Mesenteric fat pad (tissue), 1 donor: ENCODE data around the gene FRAT1. TPM values are rescaled to one million over a fixed set of nuclear protein-coding genes. Genes with fewer than 3 reads are reported as not detected.

Experiments
- DNase-seq: peaks from one replicate; pipeline ENCODE4 v3.0.0-alpha.2; 2020; ENCODE audit warnings: low spot score
- total RNA-seq: library from RNA; stranded (reverse); fragmentation: NEBNext Ultra II Directional; extraction: Animal tissue kit (Norgen Biotek cat#: 25700); gene quantifications from one replicate; pipeline ENCODE4 v1.2.1, GENCODE V29; 2021
- donor health status: DM: yes; HTN: yes; CAD: no.

Gene FRAT1
- total RNA-seq, 1 donor from 2014 or later: 8.2 TPM

- no peak for DNase-seq
Observed at GRCh38 chr10:97307866-97308780, 10.9 kb upstream of the FRAT1 start.

GRCh38 chr10:97311111-97311626 is 7.9 kb upstream of the FRAT1 start:
- no peak for DNase-seq

- no peak for DNase-seq
Observed at GRCh38 chr10:97312897-97313296, 6.2 kb upstream of the FRAT1 start.

GRCh38 chr10:97314671-97315070 is 4.4 kb upstream of the FRAT1 start:
- no peak for DNase-seq

- peak; percentile 91 for DNase-seq
Observed at GRCh38 chr10:97319671-97320479, 804 bp downstream of the FRAT1 start.

- no peak for DNase-seq
Observed at GRCh38 chr10:97320480-97321031, 1.5 kb downstream of the FRAT1 start.

GRCh38 chr10:97321032-97321803 is 2.1 kb downstream of the FRAT1 start:
- no peak for DNase-seq

- DNase-seq: no peak
Observed at GRCh38 chr10:97321804-97322190, 2.7 kb downstream of the FRAT1 start.

- no peak for DNase-seq
Observed at GRCh38 chr10:97323501-97323900, 4.4 kb downstream of the FRAT1 start.

- no peak for DNase-seq
Observed at GRCh38 chr10:97325754-97326153, 6.7 kb downstream of the FRAT1 start.

- DNase-seq: no peak
Observed at GRCh38 chr10:97327348-97328294, 8.6 kb downstream of the FRAT1 start.

GRCh38 chr10:97328646-97329453 is 9.8 kb downstream of the FRAT1 start:
- no peak for DNase-seq

- no peak for DNase-seq
Observed at GRCh38 chr10:97329766-97330165, 10.7 kb downstream of the FRAT1 start.

GRCh38 chr10:97331153-97331703 is 12.2 kb downstream of the FRAT1 start:
- no peak for DNase-seq

- no peak for DNase-seq
Observed at GRCh38 chr10:97332591-97333350, 13.7 kb downstream of the FRAT1 start.

GRCh38 chr10:97333351-97333600 is 14.2 kb downstream of the FRAT1 start:
- no peak for DNase-seq

- DNase-seq: no peak
Observed at GRCh38 chr10:97333601-97334369, 14.7 kb downstream of the FRAT1 start.
